HL-60 (cell line): ENCODE measurements around the gene FOXA3.

ENCODE experiments used
- POLR2AphosphoS5 ChIP-seq: IDR thresholded peaks from 2 replicates; pipeline ENCODE4 v1.6.1; 2012; ENCODE audit warnings: low read depth
- SPI1 ChIP-seq: IDR thresholded peaks from 2 replicates; pipeline ENCODE4 v1.6.1; 2012; ENCODE audit warnings: low read depth, mild to moderate bottlenecking, borderline replicate concordance
- TF ChIP-seq, protein P1 (sequence below): IDR thresholded peaks from one replicate; pipeline ENCODE4 v1.5.1; 2011; ENCODE audit warnings: low read length, control low read depth, inconsistent platforms; ENCODE audit not compliant: insufficient read depth
- TF ChIP-seq, protein P2 (sequence below): IDR thresholded peaks from 2 replicates; pipeline ENCODE4 v1.6.1; 2012; ENCODE audit warnings: low read depth; ENCODE audit not compliant: insufficient replicate concordance

DNA sequence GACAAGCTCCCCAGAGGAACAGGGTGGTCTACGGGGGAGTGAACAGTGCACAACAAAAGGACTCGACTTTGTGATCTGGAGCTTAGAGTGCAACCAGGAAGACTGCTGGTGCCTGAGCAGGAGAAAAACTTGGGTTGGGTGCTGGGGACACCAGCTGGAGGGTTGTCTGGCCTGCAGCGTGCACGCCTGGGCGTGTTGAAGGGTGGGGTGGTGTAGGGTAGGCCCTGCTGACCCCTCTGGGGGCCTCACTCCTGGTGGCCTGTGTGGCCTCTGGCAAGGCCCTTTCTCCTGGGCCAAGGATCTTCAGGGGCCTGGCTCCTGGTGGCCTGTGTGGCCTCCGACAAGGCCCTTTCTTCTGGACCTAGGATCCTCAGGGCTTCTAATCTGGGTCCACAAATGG, 44.4 kb upstream of the FOXA3 start:
- TF ChIP-seq, protein P1, sequence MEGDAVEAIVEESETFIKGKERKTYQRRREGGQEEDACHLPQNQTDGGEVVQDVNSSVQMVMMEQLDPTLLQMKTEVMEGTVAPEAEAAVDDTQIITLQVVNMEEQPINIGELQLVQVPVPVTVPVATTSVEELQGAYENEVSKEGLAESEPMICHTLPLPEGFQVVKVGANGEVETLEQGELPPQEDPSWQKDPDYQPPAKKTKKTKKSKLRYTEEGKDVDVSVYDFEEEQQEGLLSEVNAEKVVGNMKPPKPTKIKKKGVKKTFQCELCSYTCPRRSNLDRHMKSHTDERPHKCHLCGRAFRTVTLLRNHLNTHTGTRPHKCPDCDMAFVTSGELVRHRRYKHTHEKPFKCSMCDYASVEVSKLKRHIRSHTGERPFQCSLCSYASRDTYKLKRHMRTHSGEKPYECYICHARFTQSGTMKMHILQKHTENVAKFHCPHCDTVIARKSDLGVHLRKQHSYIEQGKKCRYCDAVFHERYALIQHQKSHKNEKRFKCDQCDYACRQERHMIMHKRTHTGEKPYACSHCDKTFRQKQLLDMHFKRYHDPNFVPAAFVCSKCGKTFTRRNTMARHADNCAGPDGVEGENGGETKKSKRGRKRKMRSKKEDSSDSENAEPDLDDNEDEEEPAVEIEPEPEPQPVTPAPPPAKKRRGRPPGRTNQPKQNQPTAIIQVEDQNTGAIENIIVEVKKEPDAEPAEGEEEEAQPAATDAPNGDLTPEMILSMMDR: no peak
- TF ChIP-seq, protein P2, sequence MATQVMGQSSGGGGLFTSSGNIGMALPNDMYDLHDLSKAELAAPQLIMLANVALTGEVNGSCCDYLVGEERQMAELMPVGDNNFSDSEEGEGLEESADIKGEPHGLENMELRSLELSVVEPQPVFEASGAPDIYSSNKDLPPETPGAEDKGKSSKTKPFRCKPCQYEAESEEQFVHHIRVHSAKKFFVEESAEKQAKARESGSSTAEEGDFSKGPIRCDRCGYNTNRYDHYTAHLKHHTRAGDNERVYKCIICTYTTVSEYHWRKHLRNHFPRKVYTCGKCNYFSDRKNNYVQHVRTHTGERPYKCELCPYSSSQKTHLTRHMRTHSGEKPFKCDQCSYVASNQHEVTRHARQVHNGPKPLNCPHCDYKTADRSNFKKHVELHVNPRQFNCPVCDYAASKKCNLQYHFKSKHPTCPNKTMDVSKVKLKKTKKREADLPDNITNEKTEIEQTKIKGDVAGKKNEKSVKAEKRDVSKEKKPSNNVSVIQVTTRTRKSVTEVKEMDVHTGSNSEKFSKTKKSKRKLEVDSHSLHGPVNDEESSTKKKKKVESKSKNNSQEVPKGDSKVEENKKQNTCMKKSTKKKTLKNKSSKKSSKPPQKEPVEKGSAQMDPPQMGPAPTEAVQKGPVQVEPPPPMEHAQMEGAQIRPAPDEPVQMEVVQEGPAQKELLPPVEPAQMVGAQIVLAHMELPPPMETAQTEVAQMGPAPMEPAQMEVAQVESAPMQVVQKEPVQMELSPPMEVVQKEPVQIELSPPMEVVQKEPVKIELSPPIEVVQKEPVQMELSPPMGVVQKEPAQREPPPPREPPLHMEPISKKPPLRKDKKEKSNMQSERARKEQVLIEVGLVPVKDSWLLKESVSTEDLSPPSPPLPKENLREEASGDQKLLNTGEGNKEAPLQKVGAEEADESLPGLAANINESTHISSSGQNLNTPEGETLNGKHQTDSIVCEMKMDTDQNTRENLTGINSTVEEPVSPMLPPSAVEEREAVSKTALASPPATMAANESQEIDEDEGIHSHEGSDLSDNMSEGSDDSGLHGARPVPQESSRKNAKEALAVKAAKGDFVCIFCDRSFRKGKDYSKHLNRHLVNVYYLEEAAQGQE: no peak
- no peak for TF ChIP-seq SPI1
- no peak; the same call in 1 of the 2 replicates for TF ChIP-seq POLR2AphosphoS5
